Lower leg skin (tissue), 4 donors: ENCODE measurements around the gene NDUFS4. TPM values are rescaled to one million over a fixed set of nuclear protein-coding genes. Genes with fewer than 3 reads are reported as not detected.

Experiments
- DNase-seq, 2 donors: peaks; one replicate each; pipeline ENCODE4 v3.0.0-alpha.2; 2019; ENCODE audit warnings: low spot score in 2 of 2
- H3K4me3 ChIP-seq: fragments of 200-600 bp; sonication (generic); 2 replicates; pipeline ENCODE4 v1.5.1; 2017; ENCODE audit warnings: mild to moderate bottlenecking, low read depth; ENCODE audit not compliant: poor library complexity, severe bottlenecking
- POLR2A ChIP-seq, 2 donors: fragments of 450-650 bp; IDR thresholded peaks; one replicate each; pipeline ENCODE4 v1.6.1; 2016 to 2017; ENCODE audit warnings: antibody characterized with exemption in 2 of 2, mild to moderate bottlenecking in 1 of 2, moderate library complexity in 1 of 2
- WGBS, 2 donors: methylation state at CpG; one replicate each; pipeline ENCODE4 v1.1.5; 2018; 5-methylcytosine and 5-hydroxymethylcytosine counted together
- intact Hi-C: fragments of 100-400 bp; cut with DNase I; formaldehyde crosslinking; loops from one replicate; pipeline ENCODE4 v1.15.0; 2023; ENCODE audit warnings: low total_unique reads
- total RNA-seq, 4 donors: library from RNA; depleted of rRNA; stranded (reverse); fragments of >200 nt; gene quantifications; one replicate each; pipeline ENCODE4 v1.1.0, GENCODE V29; 2016
- TF ChIP-seq, protein P1 (sequence below), 3 donors: fragments of 450-650 bp; IDR thresholded peaks; one replicate each; pipeline ENCODE4 v1.5.1; 2016; ENCODE audit warnings: antibody characterized with exemption in 3 of 3, mild to moderate bottlenecking in 3 of 3, moderate library complexity in 2 of 3

Gene NDUFS4
- total RNA-seq, 4 donors from 2014 or later, result 45.4 to 91.0 (median 76.7) TPM

DNA sequence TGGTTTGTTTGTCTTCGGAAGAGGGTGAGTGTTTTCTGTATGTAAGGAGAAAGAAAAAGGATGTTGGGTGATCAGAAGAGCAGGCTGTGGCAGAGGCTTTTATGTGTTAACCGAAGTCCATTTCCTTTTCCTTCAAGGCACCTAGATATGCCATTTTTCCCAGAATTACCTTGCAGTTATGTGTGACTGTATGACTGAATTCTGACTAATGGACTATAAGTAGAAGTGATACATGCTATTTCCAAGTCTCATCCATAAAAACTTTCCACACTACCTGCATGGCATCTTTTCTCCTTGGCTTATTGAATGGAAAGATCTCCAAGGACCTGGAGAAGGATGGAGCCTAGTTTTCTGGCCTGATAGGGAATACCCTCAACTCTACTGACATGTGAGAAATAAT, 10.6 kb upstream of the NDUFS4 start:
- H3K4me3 ChIP-seq, result no peak overlapping the region

DNA sequence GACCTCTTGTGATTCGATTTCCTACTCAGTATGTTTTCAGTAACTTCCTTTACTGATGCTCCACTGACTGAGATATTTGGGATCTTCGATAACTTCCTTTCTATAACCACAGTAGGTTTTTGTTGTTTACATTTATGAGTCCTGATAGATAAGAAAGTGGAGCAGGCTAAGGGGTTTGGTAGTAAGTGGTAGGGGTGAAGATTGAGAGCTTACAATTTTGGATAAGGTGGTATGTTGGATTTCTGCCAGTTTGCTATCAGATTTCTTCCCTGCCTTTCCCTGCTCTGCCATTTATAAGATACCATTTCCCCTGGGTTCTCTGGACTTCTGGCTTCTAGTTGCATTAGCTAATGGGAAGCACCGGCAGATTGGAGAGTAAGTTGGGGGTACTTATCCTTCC, 7.9 kb upstream of the NDUFS4 start:
- intact Hi-C loops, result no loop called here
- H3K4me3 ChIP-seq, result no peak overlapping the region
- no peak for TF ChIP-seq POLR2A (IDR thresholded peaks at IDR 0.05)
- TF ChIP-seq, protein P1, sequence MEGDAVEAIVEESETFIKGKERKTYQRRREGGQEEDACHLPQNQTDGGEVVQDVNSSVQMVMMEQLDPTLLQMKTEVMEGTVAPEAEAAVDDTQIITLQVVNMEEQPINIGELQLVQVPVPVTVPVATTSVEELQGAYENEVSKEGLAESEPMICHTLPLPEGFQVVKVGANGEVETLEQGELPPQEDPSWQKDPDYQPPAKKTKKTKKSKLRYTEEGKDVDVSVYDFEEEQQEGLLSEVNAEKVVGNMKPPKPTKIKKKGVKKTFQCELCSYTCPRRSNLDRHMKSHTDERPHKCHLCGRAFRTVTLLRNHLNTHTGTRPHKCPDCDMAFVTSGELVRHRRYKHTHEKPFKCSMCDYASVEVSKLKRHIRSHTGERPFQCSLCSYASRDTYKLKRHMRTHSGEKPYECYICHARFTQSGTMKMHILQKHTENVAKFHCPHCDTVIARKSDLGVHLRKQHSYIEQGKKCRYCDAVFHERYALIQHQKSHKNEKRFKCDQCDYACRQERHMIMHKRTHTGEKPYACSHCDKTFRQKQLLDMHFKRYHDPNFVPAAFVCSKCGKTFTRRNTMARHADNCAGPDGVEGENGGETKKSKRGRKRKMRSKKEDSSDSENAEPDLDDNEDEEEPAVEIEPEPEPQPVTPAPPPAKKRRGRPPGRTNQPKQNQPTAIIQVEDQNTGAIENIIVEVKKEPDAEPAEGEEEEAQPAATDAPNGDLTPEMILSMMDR (IDR thresholded peaks at IDR 0.05), result no peak
- DNase-seq, result no peak
- WGBS, 2 donors, result 67 to 72% methylated on average over 3 of the region's 3 CpGs

More for the DNA sequence above, 10.6 kb upstream of the NDUFS4 start:
- intact Hi-C loops, result no loop called here
- TF ChIP-seq, protein P1 (IDR thresholded peaks at IDR 0.05), result no peak
- no peak for TF ChIP-seq POLR2A (IDR thresholded peaks at IDR 0.05)
- WGBS, 2 donors, result 92 to 96% methylated on average over 2 of the region's 2 CpGs
- DNase-seq, result no peak

- intact Hi-C loops, result no loop called here
- TF ChIP-seq, protein P1 (IDR thresholded peaks at IDR 0.05), result no peak
- TF ChIP-seq POLR2A (IDR thresholded peaks at IDR 0.05), result no peak
- no peak for DNase-seq
- H3K4me3 ChIP-seq, result no peak overlapping the region
- 88 to 93% methylated on average over 3 of the region's 3 CpGs for whole genome bisulfite sequencing, 2 donors
Measured at GRCh38 chr5:53554444-53554843, 6.0 kb upstream of the NDUFS4 start.

- no peak for TF ChIP-seq POLR2A (IDR thresholded peaks at IDR 0.05)
- TF ChIP-seq, protein P1 (IDR thresholded peaks at IDR 0.05), result no peak
- DNase-seq, result no peak
- intact Hi-C loops, result no loop called here
- H3K4me3 ChIP-seq, result no peak overlapping the region
Measured at GRCh38 chr5:53555160-53555559, 5.3 kb upstream of the NDUFS4 start.

DNA sequence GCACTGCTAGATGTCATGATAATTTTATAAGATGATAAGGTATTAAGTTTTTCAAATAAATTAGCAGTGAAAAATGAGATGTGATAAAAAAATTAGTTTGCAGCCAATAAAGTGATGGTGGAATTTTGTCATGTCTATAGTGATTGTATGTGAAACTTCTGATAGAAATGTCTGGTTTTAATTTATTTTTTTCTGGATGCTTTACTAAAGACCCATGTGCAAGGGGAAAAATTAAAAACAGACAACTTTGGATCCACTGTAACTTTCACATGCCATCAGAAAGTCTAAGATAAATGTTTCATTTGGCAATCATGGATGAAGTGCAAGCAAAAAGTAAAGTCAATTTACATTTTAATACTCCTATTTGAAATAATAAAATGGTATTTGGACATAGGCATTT, 4.4 kb upstream of the NDUFS4 start:
- no peak for DNase-seq
- TF ChIP-seq POLR2A (IDR thresholded peaks at IDR 0.05), result no peak
- TF ChIP-seq, protein P1 (IDR thresholded peaks at IDR 0.05), result no peak
- no peak overlapping the region for H3K4me3 ChIP-seq
- intact Hi-C loops, result no loop called here

DNA sequence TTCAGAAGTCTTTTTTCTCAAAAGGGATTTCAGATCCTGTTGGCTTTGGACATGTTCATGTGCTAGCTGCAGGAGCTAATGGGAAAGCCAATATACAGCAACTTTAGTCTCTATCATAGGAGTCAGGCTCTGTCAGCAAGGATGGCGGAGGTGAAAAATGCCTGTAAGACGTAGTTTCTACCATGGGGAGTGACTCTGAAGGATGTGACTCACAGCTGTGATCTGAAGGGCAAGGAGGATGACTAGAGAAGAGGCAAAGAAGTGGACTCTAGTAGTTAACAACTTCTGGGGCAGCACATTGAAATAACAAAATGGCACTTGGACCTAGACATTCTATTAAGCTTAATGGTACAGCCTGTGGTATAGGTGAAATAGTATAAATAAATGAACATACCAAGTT, 3.1 kb upstream of the NDUFS4 start:
- intact Hi-C loops, result no loop called here
- no peak overlapping the region for H3K4me3 ChIP-seq
- DNase-seq, result no peak
- TF ChIP-seq POLR2A (IDR thresholded peaks at IDR 0.05), result no peak
- TF ChIP-seq, protein P1 (IDR thresholded peaks at IDR 0.05), result no peak
- 92 to 93% methylated on average over 2 of the region's 2 CpGs for WGBS, 2 donors
